ENCODE data around the gene SDF4.

- TF ChIP-seq CTCF (IDR thresholded peaks at IDR 0.05; ENCODE audit: insufficient read depth, low read length, poor library complexity, severe bottlenecking): no peak
- TF ChIP-seq EZH2phosphoT487 (conservative IDR thresholded peaks at IDR 0.05; ENCODE audit: low read length): no peak
Observed at GRCh38 chr1:1259540-1259939, 27.7 kb upstream of the SDF4 start.

Measured in SU-DHL-6 (cell line).